Left ventricle myocardium inferior (tissue), 1 donor: Measurements from ENCODE around the gene ATXN10. TPM values are rescaled to one million over a fixed set of nuclear protein-coding genes. Genes with fewer than 3 reads are reported as not detected.

Experiments used
- DNase-seq: peaks from one replicate; pipeline ENCODE4 v3.0.0-alpha.2; 2020
- H3K27ac ChIP-seq: fragments of 200-600 bp; replicated peaks from 2 replicates; pipeline ENCODE4 v1.8.0; 2021
- H3K27me3 ChIP-seq: fragments of 200-600 bp; 2 replicates; pipeline ENCODE4 v1.8.0; 2021; ENCODE audit warnings: low read depth
- H3K36me3 ChIP-seq: fragments of 200-600 bp; 2 replicates; pipeline ENCODE4 v1.8.0; 2021
- H3K4me1 ChIP-seq: fragments of 200-600 bp; 2 replicates; pipeline ENCODE4 v1.8.0; 2021
- H3K4me3 ChIP-seq: fragments of 200-600 bp; 2 replicates; pipeline ENCODE4 v1.8.0; 2021; ENCODE audit warnings: mild to moderate bottlenecking, moderate library complexity
- H3K9me3 ChIP-seq: fragments of 200-600 bp; replicated peaks from 2 replicates; pipeline ENCODE4 v1.8.0; 2021
- CTCF ChIP-seq: fragments of 200-600 bp; IDR thresholded peaks from 2 replicates; pipeline ENCODE4 v1.8.0; 2021; ENCODE audit warnings: antibody characterized with exemption, mild to moderate bottlenecking, borderline replicate concordance
- intact Hi-C: fragments of 100-400 bp; cut with micrococcal nuclease; formaldehyde crosslinking; loops from one replicate; pipeline ENCODE4 v1.11.0; 2022
- total RNA-seq: library from RNA; stranded (reverse); fragmentation: NEBNext Ultra II Directional; extraction: Animal tissue kit (Norgen Biotek cat#: 25700); gene quantifications from one replicate; pipeline ENCODE4 v1.2.1, GENCODE V29; 2021
- donor health status: DM: no; HTN: yes; CAD: no; lungs with severe emphysema.

Gene ATXN10
- total RNA-seq, 1 donor from 2014 or later = 148 TPM

- Histone ChIP-seq H3K4me3 (no peak overlapping the region), H3K36me3 (no peaks in the 10 kb centered on the region), H3K9me3 (no peaks in the 10 kb centered on the region), H3K4me1 (peaks cover 7% of the 10 kb centered on the region), H3K27me3 (peaks cover 77% of the 10 kb centered on the region), H3K27ac (no peak overlapping the region)
- no peak for DNase-seq
- TF ChIP-seq CTCF = no peak
- intact Hi-C loops = no loop called here
These were observed 39.8 kb upstream of the ATXN10 start for GRCh38 chr22:45631841-45632238.

- no peaks in the 10 kb centered on the region for H3K36me3 ChIP-seq
- peak overlapping the region; percentile 44 for H3K4me3 ChIP-seq
- peaks cover 69% of the 10 kb centered on the region for H3K27me3 ChIP-seq
- no peak for TF ChIP-seq CTCF
- no peak for DNase-seq
- H3K9me3 ChIP-seq = no peaks in the 10 kb centered on the region
- H3K4me1 ChIP-seq = peaks cover 7% of the 10 kb centered on the region
- intact Hi-C loops = no loop called here
- no peak overlapping the region for H3K27ac ChIP-seq
These were observed 38.7 kb upstream of the ATXN10 start for GRCh38 chr22:45632791-45633515.

- H3K27ac ChIP-seq = no peak overlapping the region
- no peaks in the 10 kb centered on the region for H3K36me3 ChIP-seq
- peaks cover 29% of the 10 kb centered on the region for H3K4me1 ChIP-seq
- no peak for DNase-seq
- no peak for TF ChIP-seq CTCF
- H3K27me3 ChIP-seq = peaks cover 53% of the 10 kb centered on the region
- H3K9me3 ChIP-seq = no peaks in the 10 kb centered on the region
- no peak overlapping the region for H3K4me3 ChIP-seq
- intact Hi-C loops = no loop called here
These were observed 35.0 kb upstream of the ATXN10 start for GRCh38 chr22:45636683-45637082.

- TF ChIP-seq CTCF = no peak
- DNase-seq = no peak
- H3K27me3 ChIP-seq = peaks cover 38% of the 10 kb centered on the region
- H3K4me3 ChIP-seq = no peak overlapping the region
- peaks cover 22% of the 10 kb centered on the region for H3K4me1 ChIP-seq
- intact Hi-C loops = no loop called here
- H3K9me3 ChIP-seq = no peaks in the 10 kb centered on the region
- no peak overlapping the region for H3K27ac ChIP-seq
- no peaks in the 10 kb centered on the region for H3K36me3 ChIP-seq
These were observed 33.4 kb upstream of the ATXN10 start for GRCh38 chr22:45638197-45638596.

GRCh38 chr22:45638834-45639746 is 32.5 kb upstream of the ATXN10 start:
- peak; percentile 45 for DNase-seq
- peaks cover 22% of the 10 kb centered on the region for H3K4me1 ChIP-seq
- H3K36me3 ChIP-seq = no peaks in the 10 kb centered on the region
- H3K4me3 ChIP-seq = no peak overlapping the region
- intact Hi-C loops = no loop called here
- no peaks in the 10 kb centered on the region for H3K9me3 ChIP-seq
- no peak overlapping the region for H3K27ac ChIP-seq
- H3K27me3 ChIP-seq = peaks cover 36% of the 10 kb centered on the region
- no peak for TF ChIP-seq CTCF
